H9 (cell line): Measurements from ENCODE around the gene RAI1. TPM values are rescaled to one million over a fixed set of nuclear protein-coding genes. Genes with fewer than 3 reads are reported as not detected.

Experiments
- DNase-seq: peaks from one replicate; pipeline ENCODE4 v3.0.0-alpha.2; 2017
- H2AFZ ChIP-seq: one replicate; pipeline ENCODE4 v1.6.1; 2013; ENCODE audit warnings: mild to moderate bottlenecking, low read length, control low read depth, moderate library complexity
- H2AK5ac ChIP-seq: 2 replicates; pipeline ENCODE4 v1.6.1; 2013; ENCODE audit warnings: low read length, control low read depth, mixed read lengths; ENCODE audit not compliant: insufficient read length
- H2BK120ac ChIP-seq: one replicate; pipeline ENCODE4 v1.6.1; 2013; ENCODE audit warnings: low read depth, mild to moderate bottlenecking, low read length, control low read depth, inconsistent platforms; ENCODE audit not compliant: poor library complexity, severe bottlenecking
- H2BK12ac ChIP-seq: 2 replicates; pipeline ENCODE4 v1.6.1; 2013; ENCODE audit warnings: low read length, control low read depth, mixed read lengths, low read depth; ENCODE audit not compliant: insufficient read length
- H2BK15ac ChIP-seq: 2 replicates; pipeline ENCODE4 v1.6.1; 2013; ENCODE audit warnings: low read depth, low read length, control low read depth
- H2BK20ac ChIP-seq: one replicate; pipeline ENCODE4 v1.6.1; 2013; ENCODE audit warnings: low read depth, mild to moderate bottlenecking, low read length, control low read depth, inconsistent platforms; ENCODE audit not compliant: poor library complexity, severe bottlenecking
- H2BK5ac ChIP-seq: 2 replicates; pipeline ENCODE4 v1.6.1; 2013; ENCODE audit warnings: low read length, control low read depth, mixed read lengths; ENCODE audit not compliant: insufficient read length
- H3K14ac ChIP-seq: 2 replicates; pipeline ENCODE4 v1.6.1; 2013; ENCODE audit warnings: low read length, control low read depth; ENCODE audit not compliant: insufficient read depth
- H3K18ac ChIP-seq: 2 replicates; pipeline ENCODE4 v1.6.1; 2013; ENCODE audit warnings: low read depth, mild to moderate bottlenecking, mixed read lengths, low read length, control low read depth; ENCODE audit not compliant: insufficient read length
- H3K23ac ChIP-seq: 2 replicates; pipeline ENCODE4 v1.6.1; 2013; ENCODE audit warnings: low read length, control low read depth, mixed read lengths, low read depth; ENCODE audit not compliant: insufficient read length
- H3K23me2 ChIP-seq: 2 replicates; pipeline ENCODE4 v1.6.1; 2013; ENCODE audit warnings: low read depth, mild to moderate bottlenecking, mixed read lengths, low read length, control low read depth; ENCODE audit not compliant: insufficient read length, poor library complexity, severe bottlenecking
- H3K27ac ChIP-seq: 2 replicates; pipeline ENCODE4 v1.5.1; 2013; ENCODE audit warnings: low read length, control low read depth, mixed read lengths, low read depth; ENCODE audit not compliant: insufficient read length
- H3K27me3 ChIP-seq: 2 replicates; pipeline ENCODE4 v1.6.1; 2013; ENCODE audit warnings: low read length, control low read depth, inconsistent platforms; ENCODE audit not compliant: insufficient read depth
- H3K4ac ChIP-seq: 2 replicates; pipeline ENCODE4 v1.6.1; 2013; ENCODE audit warnings: low read depth, mild to moderate bottlenecking, control low read depth, inconsistent platforms, low read length, moderate library complexity
- H3K4me1 ChIP-seq: 2 replicates; pipeline ENCODE4 v1.6.1; 2013; ENCODE audit warnings: low read length, control low read depth, inconsistent platforms; ENCODE audit not compliant: insufficient read depth
- H3K4me2 ChIP-seq: 2 replicates; pipeline ENCODE4 v1.6.1; 2013; ENCODE audit warnings: low read length, control low read depth, mixed read lengths; ENCODE audit not compliant: insufficient read length, insufficient read depth
- H3K56ac ChIP-seq: 2 replicates; pipeline ENCODE4 v1.6.1; 2013; ENCODE audit warnings: low read depth, mild to moderate bottlenecking, mixed read lengths, low read length, control low read depth; ENCODE audit not compliant: insufficient read length
- H3K79me1 ChIP-seq: 2 replicates; pipeline ENCODE4 v1.6.1; 2013; ENCODE audit warnings: low read depth, mild to moderate bottlenecking, moderate library complexity, low read length, control low read depth, inconsistent platforms; ENCODE audit not compliant: insufficient read depth, poor library complexity, severe bottlenecking
- H3K79me2 ChIP-seq: 2 replicates; pipeline ENCODE4 v1.6.1; 2013; ENCODE audit warnings: low read length, control low read depth, inconsistent platforms; ENCODE audit not compliant: insufficient read depth
- H3K9ac ChIP-seq: 2 replicates; pipeline ENCODE4 v1.6.1; 2013; ENCODE audit warnings: low read length, control low read depth, mixed read lengths; ENCODE audit not compliant: insufficient read length; ENCODE audit errors: extremely low read depth
- H3K9me3 ChIP-seq: one replicate; pipeline ENCODE4 v1.6.1; 2013; ENCODE audit warnings: low read depth, low read length, inconsistent platforms; ENCODE audit not compliant: control insufficient read depth
- H3T11ph ChIP-seq: one replicate; pipeline ENCODE4 v1.6.1; 2013; ENCODE audit warnings: mild to moderate bottlenecking, low read length, control low read depth, inconsistent platforms
- H4K20me1 ChIP-seq: one replicate; pipeline ENCODE4 v1.6.1; 2013; ENCODE audit not compliant: control insufficient read depth, insufficient read length, insufficient read depth
- H4K5ac ChIP-seq: 2 replicates; pipeline ENCODE4 v1.6.1; 2013; ENCODE audit warnings: low read depth, mild to moderate bottlenecking, mixed read lengths, low read length, control low read depth; ENCODE audit not compliant: insufficient read length
- H4K8ac ChIP-seq: replicated peaks from 2 replicates; pipeline ENCODE4 v1.6.1; 2013; ENCODE audit warnings: low read length, control low read depth, mixed read lengths, low read depth; ENCODE audit not compliant: insufficient read length
- H4K91ac ChIP-seq: 2 replicates; pipeline ENCODE4 v1.6.1; 2013; ENCODE audit warnings: low read depth, mild to moderate bottlenecking, moderate library complexity, mixed read lengths, low read length, control low read depth; ENCODE audit not compliant: insufficient read length
- H3K27ac Mint-ChIP-seq, 3 experiments: 2 replicates in 2 of 3; 3 replicates in 1 of 3; pipeline ENCODE4 v1.8.0; 2020 to 2021; ENCODE audit warnings: mixed read lengths in 3 of 3, mild to moderate bottlenecking in 1 of 3, moderate library complexity in 1 of 3
- H3K27me3 Mint-ChIP-seq: 2 replicates; pipeline ENCODE4 v1.8.0; 2021; ENCODE audit warnings: low read depth, mild to moderate bottlenecking, moderate library complexity, mixed read lengths
- H3K36me3 Mint-ChIP-seq, 3 experiments: 2 replicates in 2 of 3; 3 replicates in 1 of 3; pipeline ENCODE4 v1.8.0; 2020 to 2021; ENCODE audit warnings: low read depth in 3 of 3, mixed read lengths in 3 of 3; ENCODE audit not compliant: insufficient read depth in 1 of 3
- H3K4me1 Mint-ChIP-seq, 2 experiments: 2 replicates each; pipeline ENCODE4 v1.8.0; 2020; ENCODE audit warnings: mixed read lengths in 2 of 2
- H3K4me3 Mint-ChIP-seq, 2 experiments: 2 replicates in 1 of 2; 3 replicates in 1 of 2; pipeline ENCODE4 v1.8.0; 2020 to 2021; ENCODE audit warnings: mild to moderate bottlenecking in 2 of 2, mixed read lengths in 2 of 2, moderate library complexity in 1 of 2
- H3K9me3 Mint-ChIP-seq, 2 experiments: 2 replicates in 1 of 2; 3 replicates in 1 of 2; pipeline ENCODE4 v1.8.0; 2020; ENCODE audit warnings: mild to moderate bottlenecking in 2 of 2, mixed read lengths in 2 of 2, moderate library complexity in 1 of 2
- WGBS: extraction: QIAGEN DNeasy Blood & Tissue Kit; methylation state at CpG from one replicate; pipeline ENCODE4 v1.1.7; 2013; ENCODE audit warnings: missing lambda C conversion rate, low lambda C conversion rate, mixed read lengths; ENCODE audit not compliant: insufficient read length; ENCODE audit errors: extremely low coverage; 5-methylcytosine and 5-hydroxymethylcytosine counted together
- total RNA-seq: library from RNA; stranded (reverse); gene quantifications from 2 replicates; pipeline ENCODE4 v1.2.1, GENCODE V29; 2021
- TF ChIP-seq, protein P1 (sequence below): fragments of 200-600 bp; sonication (generic); conservative IDR thresholded peaks from 3 replicates; pipeline ENCODE4 v1.8.0; 2021; ENCODE audit warnings: antibody characterized with exemption, mild to moderate bottlenecking

The RAI1 gene
- total RNA-seq, 1 experiment from 2014 or later: 1.5 TPM

DNA sequence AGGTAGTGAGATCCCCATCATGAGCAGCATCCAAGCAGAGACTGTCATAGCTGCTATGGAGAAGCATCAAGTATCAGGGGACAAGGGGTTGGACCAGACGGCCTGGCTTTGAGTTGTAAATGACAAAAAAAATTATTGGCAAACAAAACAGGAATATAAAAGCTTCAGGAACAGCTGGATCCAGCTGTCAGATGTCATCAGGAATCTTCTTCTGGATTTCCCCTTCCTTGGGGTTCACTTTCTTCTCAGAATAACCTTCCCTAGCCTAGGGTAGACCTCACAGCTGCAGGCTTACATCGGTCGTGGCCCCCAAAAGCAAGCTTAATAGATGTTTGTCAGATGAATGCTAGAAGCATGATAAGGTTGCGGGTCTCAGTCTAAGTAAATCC, 17.2 kb upstream of the RAI1 start:
- Histone ChIP-seq H3K23ac (no peak overlapping the region), H4K8ac (no peak overlapping the region), H3K4me2 (no peak overlapping the region), H4K5ac (no peak overlapping the region), H2BK20ac (no peak overlapping the region), H3K56ac (no peak overlapping the region), H2AFZ (no peak overlapping the region), H3K9ac (no peak overlapping the region), H3K79me1 (no peaks in the 10 kb centered on the region), H2BK120ac (no peak overlapping the region), H3K27ac (no peak overlapping the region), H4K91ac (no peak overlapping the region), H4K20me1 (no peaks in the 10 kb centered on the region), H3K14ac (no peak overlapping the region), H3K27me3 (no peaks in the 10 kb centered on the region), H2BK5ac (no peak overlapping the region), H2BK12ac (no peak overlapping the region), H3T11ph (no peak overlapping the region), H3K79me2 (no peaks in the 10 kb centered on the region), H3K4ac (no peak overlapping the region), H3K18ac (no peak overlapping the region), H3K9me3 (no peaks in the 10 kb centered on the region), H2BK15ac (no peak overlapping the region), H2AK5ac (no peak overlapping the region), H3K4me1 (no peaks in the 10 kb centered on the region), H3K23me2 (no peaks in the 10 kb centered on the region)
- H3K27ac Mint-ChIP-seq: no peak overlapping the region
- TF ChIP-seq, protein P1, sequence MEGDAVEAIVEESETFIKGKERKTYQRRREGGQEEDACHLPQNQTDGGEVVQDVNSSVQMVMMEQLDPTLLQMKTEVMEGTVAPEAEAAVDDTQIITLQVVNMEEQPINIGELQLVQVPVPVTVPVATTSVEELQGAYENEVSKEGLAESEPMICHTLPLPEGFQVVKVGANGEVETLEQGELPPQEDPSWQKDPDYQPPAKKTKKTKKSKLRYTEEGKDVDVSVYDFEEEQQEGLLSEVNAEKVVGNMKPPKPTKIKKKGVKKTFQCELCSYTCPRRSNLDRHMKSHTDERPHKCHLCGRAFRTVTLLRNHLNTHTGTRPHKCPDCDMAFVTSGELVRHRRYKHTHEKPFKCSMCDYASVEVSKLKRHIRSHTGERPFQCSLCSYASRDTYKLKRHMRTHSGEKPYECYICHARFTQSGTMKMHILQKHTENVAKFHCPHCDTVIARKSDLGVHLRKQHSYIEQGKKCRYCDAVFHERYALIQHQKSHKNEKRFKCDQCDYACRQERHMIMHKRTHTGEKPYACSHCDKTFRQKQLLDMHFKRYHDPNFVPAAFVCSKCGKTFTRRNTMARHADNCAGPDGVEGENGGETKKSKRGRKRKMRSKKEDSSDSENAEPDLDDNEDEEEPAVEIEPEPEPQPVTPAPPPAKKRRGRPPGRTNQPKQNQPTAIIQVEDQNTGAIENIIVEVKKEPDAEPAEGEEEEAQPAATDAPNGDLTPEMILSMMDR: no peak
- no peak overlapping the region; a peak in 1 of 5 replicates for H3K4me3 Mint-ChIP-seq
- no peak for DNase-seq
- WGBS: no CpG with 5 or more reads among the region's 4 CpGs
- H3K36me3 Mint-ChIP-seq: peaks cover 0 to 2% (median 0%) of the 10 kb centered on the region in 3 experiments; a peak in 1 of 7 replicates
- H3K9me3 Mint-ChIP-seq: peaks cover 3 to 7% of the 10 kb centered on the region in 2 experiments
- peaks cover 5 to 11% of the 10 kb centered on the region in 2 experiments for H3K4me1 Mint-ChIP-seq
- H3K27me3 Mint-ChIP-seq: peaks cover 43% of the 10 kb centered on the region
